Measurements from ENCODE around the gene SEPTIN6.

- TF ChIP-seq CTCF (IDR thresholded peaks at IDR 0.05) = no peak
- TF ChIP-seq POLR2AphosphoS5 (IDR thresholded peaks at IDR 0.05; ENCODE audit: low read depth, low read length) = no peak
- no peak for TF ChIP-seq REST (IDR thresholded peaks at IDR 0.05; ENCODE audit: insufficient read depth in 1 of 2, low read depth in 2 of 2, low read length in 1 of 2)
- TF ChIP-seq TCF7L2 (IDR thresholded peaks at IDR 0.05; ENCODE audit: low read depth, low read length) = no peak
Observed at GRCh38 chrX:119695535-119696050, 2.6 kb upstream of the SEPTIN6 start.
